Aorta (tissue), 5 donors: ENCODE results near the gene MPHOSPH6. TPM values are rescaled to one million over a fixed set of nuclear protein-coding genes. Genes with fewer than 3 reads are reported as not detected.
"Not testable (repeated sequence)": the region's sequence is repeated elsewhere in the genome, so short reads cannot be mapped to it uniquely, and the experiment has no call there.

ENCODE experiments used
- ATAC-seq: fragments of 200-7000 bp; cut with Tn5 transposase; one replicate; pipeline ENCODE4 v1.9.1; 2022; ENCODE audit warnings: moderate library complexity; ENCODE audit not compliant: low FRiP score
- DNase-seq, 2 donors: peaks; one replicate each; pipeline ENCODE4 v3.0.0-alpha.2; 2020
- H3K27ac ChIP-seq, 2 donors: one replicate each; pipeline ENCODE4 v1.5.1; 2013; ENCODE audit warnings: low read length in 2 of 2, mild to moderate bottlenecking in 2 of 2, moderate library complexity in 2 of 2, control low read depth in 1 of 2, inconsistent platforms in 1 of 2, low read depth in 1 of 2
- H3K27me3 ChIP-seq, 2 donors: one replicate each; pipeline ENCODE4 v1.6.1; 2013; ENCODE audit warnings: control low read depth in 1 of 2, low read length in 1 of 2, mild to moderate bottlenecking in 1 of 2, moderate library complexity in 1 of 2; ENCODE audit not compliant: insufficient read depth in 2 of 2, control insufficient read depth in 1 of 2
- H3K36me3 ChIP-seq, 2 donors: one replicate each; pipeline ENCODE4 v1.6.1; 2013; ENCODE audit warnings: control low read depth in 1 of 2, low read length in 1 of 2, mild to moderate bottlenecking in 1 of 2; ENCODE audit not compliant: insufficient read depth in 2 of 2, control insufficient read depth in 1 of 2
- H3K4me1 ChIP-seq, 2 donors: one replicate each; pipeline ENCODE4 v1.6.1; 2013; ENCODE audit warnings: low read length in 2 of 2, control low read depth in 1 of 2, mild to moderate bottlenecking in 1 of 2, moderate library complexity in 1 of 2; ENCODE audit not compliant: insufficient read depth in 2 of 2, control insufficient read depth in 1 of 2
- H3K4me3 ChIP-seq, 2 donors: one replicate each; pipeline ENCODE4 v1.5.1; 2013; ENCODE audit warnings: low read length in 2 of 2, control low read depth in 1 of 2, mild to moderate bottlenecking in 1 of 2
- H3K9me3 ChIP-seq: one replicate; pipeline ENCODE4 v1.6.1; 2013; ENCODE audit warnings: mild to moderate bottlenecking, low read length; ENCODE audit not compliant: control insufficient read depth
- WGBS, 2 donors: extraction: QIAGEN DNeasy Blood & Tissue Kit; methylation state at CpG; one replicate each; pipeline ENCODE4 v1.1.7; 2013; 5-methylcytosine and 5-hydroxymethylcytosine counted together
- intact Hi-C, 2 donors: fragments of 100-400 bp; cut with DNase I; formaldehyde crosslinking; loops; one replicate each; pipeline versions ENCODE4 v1.14.2 to v1.15.0; 2022
- long read RNA-seq, 2 donors: library from polyadenylated mRNA; unstranded; transcript quantifications; one replicate each; pipeline ENCODE4 v2.0.0, GENCODE V29; 2020 to 2021
- polyA plus RNA-seq, 2 donors: library from polyadenylated mRNA; stranded (reverse); fragments of 200-250 nt; gene quantifications; one replicate each; pipeline ENCODE4 v1.2.3, GENCODE V29; 2013
- total RNA-seq, 2 donors: library from RNA; stranded (reverse); fragmentation: NEBNext Ultra II Directional; extraction: Animal tissue kit (Norgen Biotek cat#: 25700); gene quantifications; one replicate each; pipeline ENCODE4 v1.2.1, GENCODE V29; 2021
- donor health status: healthy with polysubstance abuse.
- donor health status: Bipolar disorder and iron deficiency.
- donor health status: DM: no; HTN: no; CAD: no.
- donor health status: DM: no; HTN: no; CAD: no.
- donor health status: DM: yes; HTN: yes; CAD: no.

MPHOSPH6 gene, protein sequence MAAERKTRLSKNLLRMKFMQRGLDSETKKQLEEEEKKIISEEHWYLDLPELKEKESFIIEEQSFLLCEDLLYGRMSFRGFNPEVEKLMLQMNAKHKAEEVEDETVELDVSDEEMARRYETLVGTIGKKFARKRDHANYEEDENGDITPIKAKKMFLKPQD
- 10 to 100 TPM; 10.2 to 20.4 TPM for total RNA-seq
- polyA plus RNA-seq: 10 to 100 TPM in 1 of 2 donors, 1 to 10 TPM in 1; 8.6 to 10.9 TPM
- long read RNA-seq, donor 1, transcript MPHOSPH6-201 (5 exons, 1,103 nt): major isoform, 8 of 17 reads
- long read RNA-seq, donor 1, partial matches to known transcripts: 2 of 17 reads
- long read RNA-seq, donor 1, other reads (novel, unspliced or antisense): 7 of 17 reads
- long read RNA-seq, donor 2, partial matches to known transcripts: 4 of 10 reads
- long read RNA-seq, donor 2, other reads (novel, unspliced or antisense): 1 of 10 reads

DNA sequence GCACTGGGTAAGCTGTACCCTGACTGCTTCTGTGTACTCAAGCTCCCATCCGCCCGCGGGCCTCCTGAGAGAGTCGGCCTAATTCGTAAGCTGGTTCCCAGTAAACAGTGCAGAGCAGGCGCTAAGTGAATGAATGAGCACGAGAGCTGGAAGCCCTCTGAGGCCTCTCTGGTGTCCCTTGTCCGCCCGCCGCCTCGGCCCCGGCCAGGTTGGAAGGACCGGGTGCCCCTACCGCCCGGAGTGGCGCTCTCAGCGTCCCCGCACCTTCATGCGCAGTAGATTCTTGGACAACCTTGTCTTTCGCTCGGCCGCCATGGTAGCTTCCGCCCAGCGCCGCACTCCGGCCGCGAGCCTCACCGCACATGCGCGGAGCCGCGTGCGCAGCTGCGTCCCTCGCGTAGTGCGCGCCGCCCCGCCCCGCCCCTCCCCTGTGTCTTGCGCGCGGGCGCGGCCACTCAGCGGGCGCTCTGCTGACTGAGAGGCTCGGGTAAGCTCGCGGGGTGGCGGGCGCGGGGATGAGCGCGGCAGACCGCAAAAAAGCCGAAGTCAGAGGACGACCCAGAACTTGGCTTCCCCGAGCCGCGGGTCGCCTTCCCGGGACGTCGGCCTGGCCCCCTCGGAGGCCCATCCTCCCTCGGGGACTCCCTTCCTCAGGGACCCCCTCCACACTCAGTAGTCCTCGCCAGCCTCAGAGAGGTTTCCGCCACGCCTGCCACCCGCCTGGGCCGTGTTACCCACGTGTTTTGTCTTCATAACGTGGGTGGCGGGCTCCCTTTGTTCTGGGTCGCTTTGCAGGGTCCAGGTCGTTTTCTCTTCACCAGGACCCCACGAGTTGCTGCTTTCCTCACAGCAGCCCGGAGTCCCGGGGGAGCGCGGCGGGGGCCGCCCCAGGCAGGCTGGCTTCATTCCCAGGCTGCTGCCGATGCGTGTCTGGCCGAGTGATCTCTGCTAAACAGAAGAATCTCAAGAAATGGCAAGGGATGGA lies at the start of gene MPHOSPH6:
Gene MPHOSPH6 (minus strand): TSS at position 364 of the 985 bp plus-strand sequence. CDS start 49 bp downstream, at position 315.
- H3K27me3 ChIP-seq: no peaks in the 10 kb centered on the region
- no peaks in the 10 kb centered on the region for H3K36me3 ChIP-seq
- H3K4me3 ChIP-seq: peak within 1 kb of the TSS; percentile 57 to 63
- DNase-seq (peak; percentile 93 to 97), ATAC-seq (peak; percentile 99)
- intact Hi-C loops: no loop called here
- H3K4me1 ChIP-seq: no peaks in the 10 kb centered on the region
- H3K27ac ChIP-seq: peak within 1 kb of the TSS in 1 of 2 donors; percentile 12
- 1% methylated on average over 76 to 89 of the region's 89 CpGs for WGBS, 2 donors
- H3K9me3 ChIP-seq: no peaks in the 10 kb centered on the region

DNA sequence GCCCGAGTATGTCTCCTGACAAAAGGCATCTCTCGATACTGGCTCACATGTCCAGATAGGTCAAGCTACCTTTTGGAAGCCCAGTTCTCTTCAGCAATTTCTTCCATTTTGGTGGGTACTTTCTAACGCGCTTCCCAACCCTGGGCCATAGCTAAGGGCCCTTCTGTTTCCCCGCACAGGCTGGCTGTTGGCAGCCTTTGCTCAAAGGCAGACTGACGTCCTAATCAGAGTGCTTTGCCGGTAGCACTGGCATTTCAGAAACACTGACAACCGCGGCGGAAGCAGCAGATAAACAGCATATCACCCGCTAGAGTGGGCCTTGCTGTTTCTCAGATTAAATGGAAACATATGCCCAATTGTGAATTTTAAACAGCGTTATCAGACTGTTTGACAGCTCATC lies 49.3 kb upstream of the MPHOSPH6 start:
- no peak for ATAC-seq
- DNase-seq: no peak
- intact Hi-C loops: no loop called here
- 66% methylated on average over 12 of the region's 12 CpGs for WGBS, 2 donors
- H3K9me3 ChIP-seq: peaks cover 2% of the 10 kb centered on the region
- no peak overlapping the region for H3K4me3 ChIP-seq
- no peaks in the 10 kb centered on the region for H3K4me1 ChIP-seq
- H3K36me3 ChIP-seq: no peaks in the 10 kb centered on the region
- H3K27ac ChIP-seq: no peak overlapping the region
- no peaks in the 10 kb centered on the region for H3K27me3 ChIP-seq

DNA sequence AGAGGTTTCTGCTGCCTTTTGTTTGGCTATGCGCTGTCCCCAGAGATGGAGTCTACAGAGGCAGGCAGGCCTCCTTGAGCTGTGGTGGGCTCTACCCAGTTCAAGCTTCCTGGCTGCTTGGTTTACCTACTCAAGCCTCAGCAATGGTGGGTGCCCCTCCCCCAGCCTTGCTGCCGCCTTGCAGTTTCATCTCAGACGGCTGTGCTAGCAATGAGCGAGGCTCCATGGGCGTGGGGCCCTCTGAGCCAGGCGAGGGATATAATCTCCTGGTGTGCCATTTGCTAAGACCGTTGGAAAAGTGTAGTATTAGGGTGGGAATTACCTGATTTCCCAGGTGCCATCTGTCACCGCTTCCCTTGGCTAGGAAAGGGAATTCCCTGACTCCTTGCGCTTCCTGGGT lies 39.3 kb upstream of the MPHOSPH6 start:
- H3K4me1 ChIP-seq, ATAC-seq, H3K36me3 ChIP-seq, H3K27me3 ChIP-seq, H3K9me3 ChIP-seq, H3K4me3 ChIP-seq, DNase-seq, H3K27ac ChIP-seq, intact Hi-C loops: not testable (repeated sequence)
- 89 to 91% methylated on average over 9 of the region's 9 CpGs for WGBS, 2 donors

DNA sequence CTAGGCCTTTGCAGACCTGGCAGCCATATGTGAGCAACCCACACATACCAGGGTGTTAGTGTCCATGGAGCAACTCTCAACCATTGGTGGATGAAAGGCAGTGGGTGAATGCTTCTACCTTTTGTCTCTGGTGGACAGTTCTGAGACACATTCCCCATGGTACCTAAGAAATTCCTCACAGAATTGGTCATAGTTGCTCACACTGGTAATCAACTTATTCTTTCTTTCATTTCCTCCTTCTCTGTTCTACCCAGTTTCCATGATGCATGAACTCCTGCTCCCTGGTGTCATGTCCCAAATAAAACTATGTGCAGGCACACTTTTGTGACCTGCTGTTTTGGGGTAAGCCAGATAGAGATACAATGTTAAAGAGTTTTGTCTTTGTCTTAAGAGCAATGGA lies 33.2 kb upstream of the MPHOSPH6 start:
- Histone ChIP-seq H3K36me3 (no peaks in the 10 kb centered on the region), H3K27me3 (no peaks in the 10 kb centered on the region), H3K9me3 (no peaks in the 10 kb centered on the region), H3K27ac (no peak overlapping the region), H3K4me3 (no peak overlapping the region), H3K4me1 (no peaks in the 10 kb centered on the region)
- DNase-seq (no peak), ATAC-seq (no peak)
- intact Hi-C loops: no loop called here

DNA sequence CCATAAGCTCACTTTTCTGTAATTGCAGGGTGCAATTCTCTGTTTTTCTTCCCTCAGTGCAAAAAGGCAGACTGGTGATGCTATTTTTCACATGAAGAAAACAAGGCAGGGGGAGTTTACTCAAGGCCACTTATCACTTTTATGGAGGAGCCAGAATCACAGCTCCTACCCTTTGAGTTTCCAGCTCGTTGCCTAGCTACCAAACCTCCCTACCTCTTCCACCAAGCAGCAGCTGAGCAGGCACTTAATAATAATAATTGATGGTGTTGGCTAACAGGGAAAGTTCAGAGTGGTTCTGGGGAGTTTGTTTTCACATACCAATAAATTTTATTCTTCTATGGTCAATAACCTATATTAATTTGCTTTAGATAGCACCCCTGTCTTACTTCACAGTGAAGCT lies 31.9 kb upstream of the MPHOSPH6 start:
- intact Hi-C loops: no loop called here
- ATAC-seq (no peak), DNase-seq (no peak)
- Histone ChIP-seq H3K4me3 (no peak overlapping the region), H3K4me1 (no peaks in the 10 kb centered on the region), H3K9me3 (no peaks in the 10 kb centered on the region), H3K27ac (no peak overlapping the region), H3K27me3 (no peaks in the 10 kb centered on the region), H3K36me3 (no peaks in the 10 kb centered on the region)
- 25 to 28% methylated on average over 1 of the region's 1 CpG for WGBS, 2 donors

DNA sequence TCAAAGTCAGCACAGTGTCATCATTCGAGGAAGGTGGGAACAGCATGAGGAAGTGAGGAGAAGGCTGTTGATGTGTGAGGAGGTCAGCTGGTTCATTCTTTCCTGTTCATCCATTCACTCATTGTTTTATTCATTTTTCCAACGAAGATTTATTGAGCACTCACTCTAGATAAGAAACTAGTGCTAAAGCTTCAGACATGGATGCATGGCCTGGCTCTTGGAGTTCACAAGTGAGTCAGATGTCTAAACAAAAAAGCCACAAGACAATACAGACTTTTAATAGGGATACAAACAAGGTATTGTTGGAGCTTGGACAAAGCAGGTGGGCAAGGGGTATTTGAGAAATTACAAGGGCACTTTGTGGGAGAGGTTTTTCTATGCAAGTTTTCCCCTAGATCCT lies 31.3 kb upstream of the MPHOSPH6 start:
- no peak overlapping the region for H3K4me3 ChIP-seq
- no peaks in the 10 kb centered on the region for H3K27me3 ChIP-seq
- ATAC-seq: no peak
- H3K27ac ChIP-seq: no peak overlapping the region
- intact Hi-C loops: no loop called here
- H3K36me3 ChIP-seq: no peaks in the 10 kb centered on the region
- no peaks in the 10 kb centered on the region for H3K4me1 ChIP-seq
- no peak for DNase-seq
- 61 to 69% methylated on average over 2 of the region's 2 CpGs for WGBS, 2 donors
- no peaks in the 10 kb centered on the region for H3K9me3 ChIP-seq

DNA sequence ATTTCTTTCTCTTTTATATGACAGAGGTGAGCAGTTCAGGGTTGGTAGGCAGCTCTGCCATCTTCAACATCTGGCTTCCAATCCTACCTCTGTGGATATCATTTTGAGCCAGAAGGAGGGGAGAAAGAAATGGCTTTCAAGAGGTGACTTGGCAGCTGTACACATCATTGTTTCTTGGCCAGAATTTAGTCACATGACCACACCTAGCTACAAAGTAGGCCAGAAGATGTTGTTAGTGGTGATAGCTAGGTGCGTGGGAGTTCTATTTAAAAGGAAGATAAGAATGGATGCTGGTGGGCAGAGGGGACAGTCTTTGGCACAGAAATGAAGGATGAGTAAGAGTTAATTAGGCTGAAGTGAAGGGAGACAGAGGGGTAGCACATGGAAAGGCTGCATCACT lies 29.2 kb upstream of the MPHOSPH6 start:
- intact Hi-C loops: no loop called here
- H3K27me3 ChIP-seq: no peaks in the 10 kb centered on the region
- no peaks in the 10 kb centered on the region for H3K9me3 ChIP-seq
- no peak for DNase-seq
- no peak for ATAC-seq
- 89 to 94% methylated on average over 1 of the region's 1 CpG for WGBS, 2 donors
- no peaks in the 10 kb centered on the region for H3K36me3 ChIP-seq
- H3K4me3 ChIP-seq: no peak overlapping the region
- no peaks in the 10 kb centered on the region for H3K4me1 ChIP-seq
- no peak overlapping the region for H3K27ac ChIP-seq

DNA sequence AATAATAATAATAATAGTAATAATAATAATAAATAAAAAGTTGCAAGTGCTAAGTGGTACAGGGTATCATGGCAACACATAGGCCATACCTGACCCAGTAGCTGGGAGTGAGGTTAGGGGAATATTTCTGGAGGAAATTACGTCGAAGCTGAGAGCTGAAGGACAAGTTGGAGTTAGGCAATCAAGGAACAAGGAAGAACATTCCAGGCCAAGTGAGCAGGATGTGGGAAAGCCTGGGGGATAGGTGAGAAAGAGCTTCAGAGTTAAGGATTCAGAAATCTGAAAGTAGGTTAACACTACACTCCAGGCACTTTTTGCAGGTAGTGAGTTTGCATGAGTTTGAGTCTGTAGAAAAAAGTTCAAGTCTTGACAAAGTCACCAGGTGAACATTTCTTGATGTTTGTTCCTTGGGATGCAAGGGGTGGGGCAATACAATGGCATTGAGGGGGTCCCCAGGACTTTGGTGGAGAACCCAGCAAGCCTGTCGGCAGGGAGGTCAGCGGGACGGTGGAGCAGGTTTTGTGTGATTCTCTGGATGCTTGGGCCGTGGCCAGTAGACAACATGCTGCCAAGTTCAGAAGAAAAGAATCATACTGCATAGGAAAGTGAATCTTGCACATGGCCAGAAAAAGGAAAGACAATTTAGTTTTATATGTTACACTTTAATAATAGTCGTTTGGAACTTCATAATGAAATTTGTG lies 27.7 kb upstream of the MPHOSPH6 start:
- WGBS, 2 donors: 73 to 74% methylated on average over 7 of the region's 7 CpGs
- ATAC-seq (no peak), DNase-seq (no peak)
- Histone ChIP-seq H3K4me1 (no peaks in the 10 kb centered on the region), H3K36me3 (no peaks in the 10 kb centered on the region), H3K27ac (no peak overlapping the region), H3K27me3 (no peaks in the 10 kb centered on the region), H3K4me3 (no peak overlapping the region), H3K9me3 (no peaks in the 10 kb centered on the region)
- intact Hi-C loops: no loop called here
